ENCODE results near the gene CNTLN.

GRCh38 chr9:17319864-17320263 lies 185.0 kb downstream of the CNTLN start:
- TF ChIP-seq CTCF (IDR thresholded peaks at IDR 0.05; ENCODE audit: insufficient read depth, low read length, poor library complexity, severe bottlenecking) (no peak), EZH2phosphoT487 (conservative IDR thresholded peaks at IDR 0.05; ENCODE audit: low read length) (no peak)
